GM20000 (cell line): ENCODE results near the gene SMTN.

ENCODE experiments used
- DNase-seq: peaks from one replicate; pipeline ENCODE4 v3.0.0; 2012; ENCODE audit warnings: low spot score
- CTCF ChIP-seq: IDR thresholded peaks from 2 replicates; pipeline ENCODE4 v1.5.1; 2012; ENCODE audit warnings: mild to moderate bottlenecking, control low read depth; ENCODE audit errors: extremely low read depth, missing control alignments

SMTN gene

DNA sequence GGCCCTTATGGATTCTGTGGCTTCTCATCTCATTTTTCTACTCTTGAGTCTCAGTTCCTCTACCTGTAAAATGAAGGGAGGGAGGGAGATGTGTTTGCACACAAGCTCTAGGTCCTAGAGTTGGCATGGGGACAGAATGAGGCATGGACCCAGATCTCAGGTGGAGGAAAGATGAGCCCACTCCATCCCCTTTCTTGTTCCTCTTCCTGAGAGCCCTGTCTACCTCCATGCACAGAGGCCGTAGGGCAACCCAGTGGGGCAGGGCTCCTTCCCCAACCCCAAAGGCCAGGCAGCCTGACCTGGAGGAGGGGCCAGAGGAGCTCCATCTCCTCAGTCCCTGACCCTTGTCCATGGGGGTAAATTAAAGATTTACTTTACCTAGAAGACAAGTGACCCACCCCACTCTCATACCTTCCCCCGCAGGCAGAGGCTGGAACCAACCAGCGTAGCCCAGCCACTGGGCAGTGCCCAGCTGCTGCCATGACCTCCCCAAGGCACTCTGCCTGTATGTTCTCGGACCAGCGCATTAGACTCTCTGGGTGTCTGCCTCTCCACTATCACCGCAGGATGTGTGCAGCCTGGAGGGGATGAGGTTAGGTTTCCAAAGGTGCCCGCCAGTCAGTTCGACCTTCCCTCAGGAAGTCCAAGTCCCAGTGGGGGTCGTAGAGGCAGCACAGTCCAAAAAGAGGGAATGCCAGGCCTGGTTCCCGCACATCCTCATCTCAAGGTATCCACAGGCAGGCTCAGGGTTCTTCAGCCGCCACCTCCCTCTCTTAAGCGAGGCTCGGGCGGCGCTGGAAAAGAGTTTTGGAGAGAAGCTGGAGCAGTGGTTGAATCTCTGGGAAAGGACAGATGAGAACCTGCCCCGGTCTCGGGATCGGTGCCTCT, 3.0 kb downstream of the SMTN start:
- TF ChIP-seq CTCF: no peak
- no peak for DNase-seq

- peak; percentile 74 for TF ChIP-seq CTCF
- peak; percentile 97 for DNase-seq
Observed at GRCh38 chr22:31084811-31085492, 3.8 kb downstream of the SMTN start.

- no peak for DNase-seq
Observed at GRCh38 chr22:31085493-31085824, 4.3 kb downstream of the SMTN start.

DNA sequence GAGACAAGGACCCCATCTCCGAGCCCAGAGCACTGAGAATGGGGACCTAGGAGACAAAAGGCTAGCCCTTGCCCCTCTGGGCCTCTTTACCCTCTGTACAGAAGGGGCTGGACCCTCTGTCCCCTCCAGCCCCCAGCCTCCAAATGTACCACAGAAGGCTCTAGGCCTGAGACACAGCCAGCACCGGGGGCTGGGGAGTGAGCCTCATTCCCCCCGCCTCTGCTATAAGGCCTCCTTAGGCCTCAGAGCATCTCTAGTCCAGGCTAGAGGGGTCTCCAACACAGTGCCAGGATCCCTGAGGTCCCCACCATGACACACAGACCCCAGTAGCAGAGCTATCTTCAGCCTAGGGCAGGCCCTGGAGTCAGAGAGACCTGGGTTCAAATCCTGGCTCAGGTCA, 4.8 kb downstream of the SMTN start:
- TF ChIP-seq CTCF: no peak
- DNase-seq: no peak

More at GRCh38 chr22:31085493-31085824, 4.3 kb downstream of the SMTN start:
- TF ChIP-seq CTCF: no peak

- TF ChIP-seq CTCF: no peak
- DNase-seq: no peak
Observed at GRCh38 chr22:31086703-31087330, 5.7 kb downstream of the SMTN start.

- no peak for TF ChIP-seq CTCF
- no peak for DNase-seq
Observed at GRCh38 chr22:31087744-31088215, 6.7 kb downstream of the SMTN start.
